Measurements from ENCODE around the gene CRHBP. TPM values are rescaled to one million over a fixed set of nuclear protein-coding genes. Genes with fewer than 3 reads are reported as not detected.
A peak's percentile ranks its signal among the peaks of the same experiment; 100 is the strongest.

CRHBP gene
- total and polyA plus RNA-seq, 2 experiments from 2014 or later = not detected

DNA sequence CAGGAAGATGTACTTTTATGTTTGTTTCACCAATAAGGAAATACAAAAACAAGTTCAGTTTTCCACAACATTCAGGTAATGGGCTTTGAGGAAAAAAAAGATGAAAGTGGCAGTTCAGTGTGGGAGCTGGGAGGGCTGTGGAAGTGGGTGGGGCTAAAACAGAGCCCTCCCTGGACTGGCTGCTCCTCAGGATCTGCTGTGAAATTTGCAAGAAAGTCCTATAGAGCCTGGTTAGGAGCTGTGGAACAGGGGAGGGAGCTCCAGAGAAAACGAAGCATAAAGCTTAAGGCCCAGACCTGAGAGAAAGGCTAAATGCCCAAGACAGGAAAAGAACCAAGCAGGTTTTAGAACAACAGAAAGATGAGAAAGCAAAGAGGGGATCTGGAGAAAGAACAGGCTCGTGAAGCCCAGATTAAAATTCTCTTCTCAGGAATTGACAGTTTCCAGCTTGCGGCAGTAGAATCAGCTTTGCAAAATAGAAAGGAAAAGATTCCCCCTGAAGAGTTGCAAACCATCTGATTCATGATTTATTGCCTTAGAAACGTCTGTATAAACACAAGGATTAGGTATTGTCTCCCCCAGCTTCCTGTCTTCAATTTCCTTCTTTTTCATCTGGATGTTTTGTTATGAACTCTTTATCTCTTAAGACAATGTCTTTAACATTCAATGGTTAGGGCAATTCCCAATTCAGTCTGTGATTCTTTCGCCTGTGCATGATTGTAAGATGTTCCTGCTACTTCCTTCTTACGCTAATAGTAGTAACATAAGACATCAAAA lies 26.3 kb upstream of the CRHBP start (continued):
- TF ChIP-seq, protein P1, sequence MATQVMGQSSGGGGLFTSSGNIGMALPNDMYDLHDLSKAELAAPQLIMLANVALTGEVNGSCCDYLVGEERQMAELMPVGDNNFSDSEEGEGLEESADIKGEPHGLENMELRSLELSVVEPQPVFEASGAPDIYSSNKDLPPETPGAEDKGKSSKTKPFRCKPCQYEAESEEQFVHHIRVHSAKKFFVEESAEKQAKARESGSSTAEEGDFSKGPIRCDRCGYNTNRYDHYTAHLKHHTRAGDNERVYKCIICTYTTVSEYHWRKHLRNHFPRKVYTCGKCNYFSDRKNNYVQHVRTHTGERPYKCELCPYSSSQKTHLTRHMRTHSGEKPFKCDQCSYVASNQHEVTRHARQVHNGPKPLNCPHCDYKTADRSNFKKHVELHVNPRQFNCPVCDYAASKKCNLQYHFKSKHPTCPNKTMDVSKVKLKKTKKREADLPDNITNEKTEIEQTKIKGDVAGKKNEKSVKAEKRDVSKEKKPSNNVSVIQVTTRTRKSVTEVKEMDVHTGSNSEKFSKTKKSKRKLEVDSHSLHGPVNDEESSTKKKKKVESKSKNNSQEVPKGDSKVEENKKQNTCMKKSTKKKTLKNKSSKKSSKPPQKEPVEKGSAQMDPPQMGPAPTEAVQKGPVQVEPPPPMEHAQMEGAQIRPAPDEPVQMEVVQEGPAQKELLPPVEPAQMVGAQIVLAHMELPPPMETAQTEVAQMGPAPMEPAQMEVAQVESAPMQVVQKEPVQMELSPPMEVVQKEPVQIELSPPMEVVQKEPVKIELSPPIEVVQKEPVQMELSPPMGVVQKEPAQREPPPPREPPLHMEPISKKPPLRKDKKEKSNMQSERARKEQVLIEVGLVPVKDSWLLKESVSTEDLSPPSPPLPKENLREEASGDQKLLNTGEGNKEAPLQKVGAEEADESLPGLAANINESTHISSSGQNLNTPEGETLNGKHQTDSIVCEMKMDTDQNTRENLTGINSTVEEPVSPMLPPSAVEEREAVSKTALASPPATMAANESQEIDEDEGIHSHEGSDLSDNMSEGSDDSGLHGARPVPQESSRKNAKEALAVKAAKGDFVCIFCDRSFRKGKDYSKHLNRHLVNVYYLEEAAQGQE (IDR thresholded peaks at IDR 0.05; ENCODE audit: unreplicated experiment) = no peak
- TF ChIP-seq EZH2 (IDR thresholded peaks at IDR 0.05; ENCODE audit: low read depth, unreplicated experiment) = no peak

DNA sequence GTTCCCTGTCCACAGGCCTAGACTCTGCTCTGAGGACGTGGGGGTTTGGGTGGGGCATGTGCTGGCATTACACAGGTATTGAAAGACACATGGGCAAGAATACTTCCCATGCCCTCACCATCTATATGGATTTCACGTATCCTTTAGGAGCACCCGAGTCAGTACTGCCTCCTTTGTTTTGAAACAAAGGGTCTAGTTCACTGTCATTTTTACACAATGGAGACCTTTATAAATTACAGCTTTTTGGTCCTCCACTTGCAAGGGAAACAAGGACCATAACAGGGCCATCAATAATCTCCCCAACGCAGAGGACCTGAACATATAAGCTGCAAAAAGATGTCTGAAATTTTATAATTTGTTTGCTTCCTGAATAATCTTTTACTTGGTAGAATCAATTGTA lies 24.9 kb upstream of the CRHBP start:
- H3K4me1 ChIP-seq (ENCODE audit: insufficient read depth) = peaks cover 15% of the 10 kb centered on the region; the same call in 1 of the 2 replicates
- H3K36me3 Mint-ChIP-seq (ENCODE audit: low read depth) = no peaks in the 10 kb centered on the region
- H3K4me3 Mint-ChIP-seq = no peak overlapping the region
- no peaks in the 10 kb centered on the region for H3K36me3 ChIP-seq (ENCODE audit: insufficient read depth)
- DNase-seq (ENCODE audit: low spot score) = no peak
- no peak for ATAC-seq
- no peak overlapping the region for H3K27ac Mint-ChIP-seq
- no peak overlapping the region for H3K27ac ChIP-seq (ENCODE audit: low read depth)
- H3K9me2 ChIP-seq (ENCODE audit: insufficient read depth) = no peaks in the 10 kb centered on the region
- peaks cover 13% of the 10 kb centered on the region; the same call in 2 of the 3 replicates for H3K4me1 Mint-ChIP-seq
- H3F3A ChIP-seq (replicated peaks; ENCODE audit: low read depth) = no peaks in the 10 kb centered on the region
- TF ChIP-seq JUNB (IDR thresholded peaks at IDR 0.05; ENCODE audit: unreplicated experiment) = no peak
- H3K4me2 ChIP-seq = no peak overlapping the region
- H3K4me3 ChIP-seq = no peak overlapping the region
- no peak overlapping the region for H2AFZ ChIP-seq
- H3K79me2 ChIP-seq (replicated peaks; ENCODE audit: insufficient read depth) = no peaks in the 10 kb centered on the region
- H3K9me3 Mint-ChIP-seq = no peaks in the 10 kb centered on the region
- H3K27me3 ChIP-seq (ENCODE audit: insufficient read depth) = no peaks in the 10 kb centered on the region
- no peaks in the 10 kb centered on the region for H4K20me1 ChIP-seq (replicated peaks; ENCODE audit: insufficient read depth)
- no peaks in the 10 kb centered on the region for H3K27me3 Mint-ChIP-seq (ENCODE audit: insufficient read depth, low read depth, poor library complexity)

DNA sequence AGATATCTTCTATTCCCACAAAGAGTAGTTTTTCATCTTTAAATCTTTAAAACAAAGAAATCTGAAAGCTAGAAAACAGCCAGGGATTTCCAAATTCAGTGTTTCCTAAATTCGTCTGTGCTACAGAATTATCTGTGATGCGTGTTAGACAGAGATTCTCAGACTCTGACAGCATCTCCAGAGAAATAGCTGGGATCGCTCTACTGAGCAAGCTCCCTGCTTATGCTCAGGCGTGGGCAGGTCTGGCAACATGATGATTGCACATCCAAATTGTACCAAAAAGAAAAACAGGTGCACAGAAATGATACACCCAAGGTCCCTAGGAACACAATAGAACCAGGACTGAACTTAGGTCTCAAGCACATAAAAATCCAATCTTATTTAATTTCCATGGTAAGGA lies 22.8 kb upstream of the CRHBP start:
- no peaks in the 10 kb centered on the region for H3K27me3 ChIP-seq (ENCODE audit: insufficient read depth)
- no peak overlapping the region for H3K27ac ChIP-seq (ENCODE audit: low read depth)
- Mint-ChIP-seq H3K27me3 (ENCODE audit: insufficient read depth, low read depth, poor library complexity) (no peaks in the 10 kb centered on the region), H3K9me3 (no peaks in the 10 kb centered on the region), H3K36me3 (ENCODE audit: low read depth) (no peaks in the 10 kb centered on the region), H3K4me1 (peaks cover 10% of the 10 kb centered on the region; the same call in 2 of the 3 replicates), H3K4me3 (no peak overlapping the region), H3K27ac (no peak overlapping the region)
- no peaks in the 10 kb centered on the region for H3F3A ChIP-seq (replicated peaks; ENCODE audit: low read depth)
- H3K79me2 ChIP-seq (replicated peaks; ENCODE audit: insufficient read depth) = no peaks in the 10 kb centered on the region
- no peak overlapping the region for H3K4me2 ChIP-seq
- peaks cover 10% of the 10 kb centered on the region; the same call in 1 of the 2 replicates for H3K4me1 ChIP-seq (ENCODE audit: insufficient read depth)
- peak overlapping the region; percentile 28; the same call in 1 of the 2 replicates for H2AFZ ChIP-seq
- ATAC-seq (no peak), DNase-seq (ENCODE audit: low spot score) (no peak)
- no peaks in the 10 kb centered on the region for H4K20me1 ChIP-seq (replicated peaks; ENCODE audit: insufficient read depth)
- H3K4me3 ChIP-seq = no peak overlapping the region
- no peaks in the 10 kb centered on the region for H3K36me3 ChIP-seq (ENCODE audit: insufficient read depth)
- H3K9me2 ChIP-seq (ENCODE audit: insufficient read depth) = peaks cover 7% of the 10 kb centered on the region; the same call in 1 of the 2 replicates
- TF ChIP-seq CREB1 (CRISPR knock-in tag; IDR thresholded peaks at IDR 0.05; ENCODE audit: low read depth) (no peak), JUNB (IDR thresholded peaks at IDR 0.05; ENCODE audit: unreplicated experiment) (no peak), NANOG (IDR thresholded peaks at IDR 0.05; ENCODE audit: borderline replicate concordance) (no peak), ZNF331 (CRISPR knock-in tag; IDR thresholded peaks at IDR 0.05; ENCODE audit: low read depth) (no peak), STAT1 (IDR thresholded peaks at IDR 0.05; ENCODE audit: unreplicated experiment) (no peak), EZH2 (IDR thresholded peaks at IDR 0.05; ENCODE audit: low read depth, unreplicated experiment) (no peak)
- TF ChIP-seq, protein P1 (IDR thresholded peaks at IDR 0.05; ENCODE audit: unreplicated experiment) = no peak
- TF ChIP-seq, protein P2, sequence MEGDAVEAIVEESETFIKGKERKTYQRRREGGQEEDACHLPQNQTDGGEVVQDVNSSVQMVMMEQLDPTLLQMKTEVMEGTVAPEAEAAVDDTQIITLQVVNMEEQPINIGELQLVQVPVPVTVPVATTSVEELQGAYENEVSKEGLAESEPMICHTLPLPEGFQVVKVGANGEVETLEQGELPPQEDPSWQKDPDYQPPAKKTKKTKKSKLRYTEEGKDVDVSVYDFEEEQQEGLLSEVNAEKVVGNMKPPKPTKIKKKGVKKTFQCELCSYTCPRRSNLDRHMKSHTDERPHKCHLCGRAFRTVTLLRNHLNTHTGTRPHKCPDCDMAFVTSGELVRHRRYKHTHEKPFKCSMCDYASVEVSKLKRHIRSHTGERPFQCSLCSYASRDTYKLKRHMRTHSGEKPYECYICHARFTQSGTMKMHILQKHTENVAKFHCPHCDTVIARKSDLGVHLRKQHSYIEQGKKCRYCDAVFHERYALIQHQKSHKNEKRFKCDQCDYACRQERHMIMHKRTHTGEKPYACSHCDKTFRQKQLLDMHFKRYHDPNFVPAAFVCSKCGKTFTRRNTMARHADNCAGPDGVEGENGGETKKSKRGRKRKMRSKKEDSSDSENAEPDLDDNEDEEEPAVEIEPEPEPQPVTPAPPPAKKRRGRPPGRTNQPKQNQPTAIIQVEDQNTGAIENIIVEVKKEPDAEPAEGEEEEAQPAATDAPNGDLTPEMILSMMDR (conservative IDR thresholded peaks at IDR 0.05; ENCODE audit: low read depth in 2 of 2) = no peak
